Measurements from ENCODE around the gene KANSL1.

KANSL1 gene

DNA sequence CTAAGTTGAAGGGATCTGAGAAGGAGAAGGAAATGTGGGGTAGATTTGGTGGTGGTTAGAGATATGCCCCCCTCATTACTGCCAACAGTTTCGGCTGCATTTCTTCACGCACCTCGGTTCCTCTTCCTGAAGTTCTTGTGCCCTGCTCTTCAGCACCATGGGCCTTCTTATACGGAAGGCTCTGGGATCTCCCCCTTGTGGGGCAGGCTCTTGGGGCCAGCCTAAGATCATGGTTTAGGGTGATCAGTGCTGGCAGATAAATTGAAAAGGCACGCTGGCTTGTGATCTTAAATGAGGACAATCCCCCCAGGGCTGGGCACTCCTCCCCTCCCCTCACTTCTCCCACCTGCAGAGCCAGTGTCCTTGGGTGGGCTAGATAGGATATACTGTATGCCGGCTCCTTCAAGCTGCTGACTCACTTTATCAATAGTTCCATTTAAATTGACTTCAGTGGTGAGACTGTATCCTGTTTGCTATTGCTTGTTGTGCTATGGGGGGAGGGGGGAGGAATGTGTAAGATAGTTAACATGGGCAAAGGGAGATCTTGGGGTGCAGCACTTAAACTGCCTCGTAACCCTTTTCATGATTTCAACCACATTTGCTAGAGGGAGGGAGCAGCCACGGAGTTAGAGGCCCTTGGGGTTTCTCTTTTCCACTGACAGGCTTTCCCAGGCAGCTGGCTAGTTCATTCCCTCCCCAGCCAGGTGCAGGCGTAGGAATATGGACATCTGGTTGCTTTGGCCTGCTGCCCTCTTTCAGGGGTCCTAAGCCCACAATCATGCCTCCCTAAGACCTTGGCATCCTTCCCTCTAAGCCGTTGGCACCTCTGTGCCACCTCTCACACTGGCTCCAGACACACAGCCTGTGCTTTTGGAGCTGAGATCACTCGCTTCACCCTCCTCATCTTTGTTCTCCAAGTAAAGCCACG, 165.9 kb downstream of the KANSL1 start:
- Histone ChIP-seq H2AFZ (ENCODE audit: low read length) (no peak overlapping the region), H3K4me2 (ENCODE audit: low read depth, low read length) (no peak overlapping the region), H3K36me3 (replicated peaks; ENCODE audit: insufficient read depth, low read length) (no peaks in the 10 kb centered on the region), H3K9ac (ENCODE audit: low read length) (no peak overlapping the region), H3K9me3 (replicated peaks; ENCODE audit: insufficient read depth, low read length) (no peaks in the 10 kb centered on the region), H3K4me1 (ENCODE audit: low read length) (no peaks in the 10 kb centered on the region), H3K9me2 (replicated peaks; ENCODE audit: insufficient read depth, low read length) (no peaks in the 10 kb centered on the region), H4K20me1 (ENCODE audit: insufficient read depth, low read length) (no peaks in the 10 kb centered on the region), H3K27me3 (replicated peaks; ENCODE audit: insufficient read depth, low read length) (no peaks in the 10 kb centered on the region), H3F3A (ENCODE audit: insufficient read depth, low read length) (no peaks in the 10 kb centered on the region), H3K79me2 (ENCODE audit: low read length) (no peaks in the 10 kb centered on the region), H3K27ac (ENCODE audit: low read length) (no peak overlapping the region), H3K4me3 (ENCODE audit: low read length) (no peak overlapping the region)
- no peak for DNase-seq
- TF ChIP-seq EZH2phosphoT487 (IDR thresholded peaks at IDR 0.05; ENCODE audit: low read length) (no peak), EZH2 (optimal IDR thresholded peaks at IDR 0.05; ENCODE audit: low read depth, low read length) (no peak)
- TF ChIP-seq, protein P1, sequence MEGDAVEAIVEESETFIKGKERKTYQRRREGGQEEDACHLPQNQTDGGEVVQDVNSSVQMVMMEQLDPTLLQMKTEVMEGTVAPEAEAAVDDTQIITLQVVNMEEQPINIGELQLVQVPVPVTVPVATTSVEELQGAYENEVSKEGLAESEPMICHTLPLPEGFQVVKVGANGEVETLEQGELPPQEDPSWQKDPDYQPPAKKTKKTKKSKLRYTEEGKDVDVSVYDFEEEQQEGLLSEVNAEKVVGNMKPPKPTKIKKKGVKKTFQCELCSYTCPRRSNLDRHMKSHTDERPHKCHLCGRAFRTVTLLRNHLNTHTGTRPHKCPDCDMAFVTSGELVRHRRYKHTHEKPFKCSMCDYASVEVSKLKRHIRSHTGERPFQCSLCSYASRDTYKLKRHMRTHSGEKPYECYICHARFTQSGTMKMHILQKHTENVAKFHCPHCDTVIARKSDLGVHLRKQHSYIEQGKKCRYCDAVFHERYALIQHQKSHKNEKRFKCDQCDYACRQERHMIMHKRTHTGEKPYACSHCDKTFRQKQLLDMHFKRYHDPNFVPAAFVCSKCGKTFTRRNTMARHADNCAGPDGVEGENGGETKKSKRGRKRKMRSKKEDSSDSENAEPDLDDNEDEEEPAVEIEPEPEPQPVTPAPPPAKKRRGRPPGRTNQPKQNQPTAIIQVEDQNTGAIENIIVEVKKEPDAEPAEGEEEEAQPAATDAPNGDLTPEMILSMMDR (IDR thresholded peaks at IDR 0.05; ENCODE audit: low read length): no peak

DNA sequence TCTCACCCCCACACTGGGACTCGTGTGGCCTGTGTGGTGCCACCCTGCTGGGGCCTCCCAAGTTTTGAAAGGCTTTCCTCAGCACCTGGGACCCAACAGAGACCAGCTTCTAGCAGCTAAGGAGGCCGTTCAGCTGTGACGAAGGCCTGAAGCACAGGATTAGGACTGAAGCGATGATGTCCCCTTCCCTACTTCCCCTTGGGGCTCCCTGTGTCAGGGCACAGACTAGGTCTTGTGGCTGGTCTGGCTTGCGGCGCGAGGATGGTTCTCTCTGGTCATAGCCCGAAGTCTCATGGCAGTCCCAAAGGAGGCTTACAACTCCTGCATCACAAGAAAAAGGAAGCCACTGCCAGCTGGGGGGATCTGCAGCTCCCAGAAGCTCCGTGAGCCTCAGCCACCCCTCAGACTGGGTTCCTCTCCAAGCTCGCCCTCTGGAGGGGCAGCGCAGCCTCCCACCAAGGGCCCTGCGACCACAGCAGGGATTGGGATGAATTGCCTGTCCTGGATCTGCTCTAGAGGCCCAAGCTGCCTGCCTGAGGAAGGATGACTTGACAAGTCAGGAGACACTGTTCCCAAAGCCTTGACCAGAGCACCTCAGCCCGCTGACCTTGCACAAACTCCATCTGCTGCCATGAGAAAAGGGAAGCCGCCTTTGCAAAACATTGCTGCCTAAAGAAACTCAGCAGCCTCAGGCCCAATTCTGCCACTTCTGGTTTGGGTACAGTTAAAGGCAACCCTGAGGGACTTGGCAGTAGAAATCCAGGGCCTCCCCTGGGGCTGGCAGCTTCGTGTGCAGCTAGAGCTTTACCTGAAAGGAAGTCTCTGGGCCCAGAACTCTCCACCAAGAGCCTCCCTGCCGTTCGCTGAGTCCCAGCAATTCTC, 166.8 kb downstream of the KANSL1 start:
- no peak for TF ChIP-seq EZH2 (optimal IDR thresholded peaks at IDR 0.05; ENCODE audit: low read depth, low read length)
- TF ChIP-seq EZH2phosphoT487 (IDR thresholded peaks at IDR 0.05; ENCODE audit: low read length): no peak
- TF ChIP-seq, protein P1 (IDR thresholded peaks at IDR 0.05; ENCODE audit: low read length): no peak
- H3K9me3 ChIP-seq (replicated peaks; ENCODE audit: insufficient read depth, low read length): no peaks in the 10 kb centered on the region
- no peak overlapping the region for H3K27ac ChIP-seq (ENCODE audit: low read length)
- H4K20me1 ChIP-seq (ENCODE audit: insufficient read depth, low read length): no peaks in the 10 kb centered on the region
- no peak overlapping the region for H2AFZ ChIP-seq (ENCODE audit: low read length)
- H3K4me2 ChIP-seq (ENCODE audit: low read depth, low read length): no peak overlapping the region
- H3K4me1 ChIP-seq (ENCODE audit: low read length): no peaks in the 10 kb centered on the region
- no peaks in the 10 kb centered on the region for H3K27me3 ChIP-seq (replicated peaks; ENCODE audit: insufficient read depth, low read length)
- no peaks in the 10 kb centered on the region for H3K9me2 ChIP-seq (replicated peaks; ENCODE audit: insufficient read depth, low read length)
- H3F3A ChIP-seq (ENCODE audit: insufficient read depth, low read length): no peaks in the 10 kb centered on the region
- H3K79me2 ChIP-seq (ENCODE audit: low read length): no peaks in the 10 kb centered on the region
- no peaks in the 10 kb centered on the region for H3K36me3 ChIP-seq (replicated peaks; ENCODE audit: insufficient read depth, low read length)
- H3K9ac ChIP-seq (ENCODE audit: low read length): no peak overlapping the region
- no peak overlapping the region for H3K4me3 ChIP-seq (ENCODE audit: low read length)
- DNase-seq: no peak

DNA sequence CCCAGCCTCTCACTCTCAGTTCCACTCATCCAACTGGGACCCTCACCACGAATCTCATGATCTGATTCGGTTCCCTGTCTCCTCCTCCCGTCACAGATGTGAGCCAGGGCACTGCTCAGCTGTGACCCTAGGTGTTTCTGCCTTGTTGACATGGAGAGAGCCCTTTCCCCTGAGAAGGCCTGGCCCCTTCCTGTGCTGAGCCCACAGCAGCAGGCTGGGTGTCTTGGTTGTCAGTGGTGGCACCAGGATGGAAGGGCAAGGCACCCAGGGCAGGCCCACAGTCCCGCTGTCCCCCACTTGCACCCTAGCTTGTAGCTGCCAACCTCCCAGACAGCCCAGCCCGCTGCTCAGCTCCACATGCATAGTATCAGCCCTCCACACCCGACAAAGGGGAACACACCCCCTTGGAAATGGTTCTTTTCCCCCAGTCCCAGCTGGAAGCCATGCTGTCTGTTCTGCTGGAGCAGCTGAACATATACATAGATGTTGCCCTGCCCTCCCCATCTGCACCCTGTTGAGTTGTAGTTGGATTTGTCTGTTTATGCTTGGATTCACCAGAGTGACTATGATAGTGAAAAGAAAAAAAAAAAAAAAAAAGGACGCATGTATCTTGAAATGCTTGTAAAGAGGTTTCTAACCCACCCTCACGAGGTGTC, 167.6 kb downstream of the KANSL1 start:
- DNase-seq: no peak
- no peak overlapping the region for H3K27ac ChIP-seq (ENCODE audit: low read length)
- no peak overlapping the region for H3K4me3 ChIP-seq (ENCODE audit: low read length)
- no peaks in the 10 kb centered on the region for H3K4me1 ChIP-seq (ENCODE audit: low read length)
- H2AFZ ChIP-seq (ENCODE audit: low read length): no peak overlapping the region
- no peaks in the 10 kb centered on the region for H3K36me3 ChIP-seq (replicated peaks; ENCODE audit: insufficient read depth, low read length)
- no peak overlapping the region for H3K9ac ChIP-seq (ENCODE audit: low read length)
- TF ChIP-seq, protein P1 (IDR thresholded peaks at IDR 0.05; ENCODE audit: low read length): no peak
- TF ChIP-seq EZH2 (optimal IDR thresholded peaks at IDR 0.05; ENCODE audit: low read depth, low read length): no peak
- no peak for TF ChIP-seq EZH2phosphoT487 (IDR thresholded peaks at IDR 0.05; ENCODE audit: low read length)
- H3K9me2 ChIP-seq (replicated peaks; ENCODE audit: insufficient read depth, low read length): no peaks in the 10 kb centered on the region
- H3F3A ChIP-seq (ENCODE audit: insufficient read depth, low read length): no peaks in the 10 kb centered on the region
- H3K27me3 ChIP-seq (replicated peaks; ENCODE audit: insufficient read depth, low read length): no peaks in the 10 kb centered on the region
- H3K4me2 ChIP-seq (ENCODE audit: low read depth, low read length): no peak overlapping the region
- H3K9me3 ChIP-seq (replicated peaks; ENCODE audit: insufficient read depth, low read length): no peaks in the 10 kb centered on the region
- H3K79me2 ChIP-seq (ENCODE audit: low read length): no peaks in the 10 kb centered on the region
- H4K20me1 ChIP-seq (ENCODE audit: insufficient read depth, low read length): no peaks in the 10 kb centered on the region
